ENCODE measurements around the gene CLSTN3.

DNA sequence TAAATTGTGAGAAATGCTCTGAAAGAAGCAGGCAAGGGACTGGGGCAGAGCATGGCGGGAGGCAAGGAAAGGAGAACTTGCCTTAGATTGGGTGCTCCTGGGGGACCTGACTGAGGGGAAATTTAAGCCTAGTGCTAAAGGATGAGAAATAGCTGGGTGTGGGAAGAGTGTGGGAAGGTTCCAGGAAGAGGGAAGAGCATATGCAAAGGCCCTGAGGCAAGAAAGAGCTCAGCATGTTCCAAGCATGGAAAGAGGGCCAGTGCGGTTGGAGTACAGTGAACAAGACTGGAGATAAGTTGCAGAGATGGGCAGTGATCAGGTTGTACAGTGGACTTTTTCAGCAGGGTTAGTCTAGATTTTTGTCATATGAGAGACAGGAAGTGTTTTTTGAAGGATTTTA lies 9.0 kb downstream of the CLSTN3 start:
- TF ChIP-seq, protein P1, sequence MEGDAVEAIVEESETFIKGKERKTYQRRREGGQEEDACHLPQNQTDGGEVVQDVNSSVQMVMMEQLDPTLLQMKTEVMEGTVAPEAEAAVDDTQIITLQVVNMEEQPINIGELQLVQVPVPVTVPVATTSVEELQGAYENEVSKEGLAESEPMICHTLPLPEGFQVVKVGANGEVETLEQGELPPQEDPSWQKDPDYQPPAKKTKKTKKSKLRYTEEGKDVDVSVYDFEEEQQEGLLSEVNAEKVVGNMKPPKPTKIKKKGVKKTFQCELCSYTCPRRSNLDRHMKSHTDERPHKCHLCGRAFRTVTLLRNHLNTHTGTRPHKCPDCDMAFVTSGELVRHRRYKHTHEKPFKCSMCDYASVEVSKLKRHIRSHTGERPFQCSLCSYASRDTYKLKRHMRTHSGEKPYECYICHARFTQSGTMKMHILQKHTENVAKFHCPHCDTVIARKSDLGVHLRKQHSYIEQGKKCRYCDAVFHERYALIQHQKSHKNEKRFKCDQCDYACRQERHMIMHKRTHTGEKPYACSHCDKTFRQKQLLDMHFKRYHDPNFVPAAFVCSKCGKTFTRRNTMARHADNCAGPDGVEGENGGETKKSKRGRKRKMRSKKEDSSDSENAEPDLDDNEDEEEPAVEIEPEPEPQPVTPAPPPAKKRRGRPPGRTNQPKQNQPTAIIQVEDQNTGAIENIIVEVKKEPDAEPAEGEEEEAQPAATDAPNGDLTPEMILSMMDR (IDR thresholded peaks at IDR 0.05; ENCODE audit: low read length): no peak
- TF ChIP-seq EZH2 (optimal IDR thresholded peaks at IDR 0.05; ENCODE audit: low read depth, low read length): no peak
